HEK293T (cell line): ENCODE results near the gene SPSB2.

Source experiments
- ARNT ChIP-seq: fragments of 450-650 bp; IDR thresholded peaks from 2 replicates; pipeline ENCODE4 v1.6.1; 2017; ENCODE audit warnings: mild to moderate bottlenecking
- BHLHE40 ChIP-seq: fragments of 450-650 bp; IDR thresholded peaks from 2 replicates; pipeline ENCODE4 v1.6.1; 2016; ENCODE audit warnings: mild to moderate bottlenecking, moderate library complexity, borderline replicate concordance
- ELF4 ChIP-seq: fragments of 450-650 bp; IDR thresholded peaks from 2 replicates; pipeline ENCODE4 v1.6.1; 2017; ENCODE audit warnings: antibody characterized with exemption
- FOXK2 ChIP-seq: fragments of 450-650 bp; IDR thresholded peaks from 2 replicates; pipeline ENCODE4 v1.6.1; 2016; ENCODE audit warnings: mild to moderate bottlenecking
- FOXM1 ChIP-seq: fragments of 450-650 bp; IDR thresholded peaks from 2 replicates; pipeline ENCODE4 v1.6.1; 2017; ENCODE audit warnings: mild to moderate bottlenecking, borderline replicate concordance
- HDGF ChIP-seq: fragments of 450-650 bp; IDR thresholded peaks from 2 replicates; pipeline ENCODE4 v1.6.1; 2017; ENCODE audit warnings: antibody characterized with exemption, borderline replicate concordance
- NFRKB ChIP-seq: fragments of 450-650 bp; IDR thresholded peaks from 2 replicates; pipeline ENCODE4 v1.6.1; 2016; ENCODE audit warnings: mild to moderate bottlenecking, moderate library complexity
- SP1 ChIP-seq: fragments of 450-650 bp; IDR thresholded peaks from 2 replicates; pipeline ENCODE4 v1.6.1; 2017
- SUZ12 ChIP-seq: fragments of 450-650 bp; IDR thresholded peaks from 2 replicates; pipeline ENCODE4 v1.6.1; 2016; ENCODE audit warnings: mild to moderate bottlenecking
- ZNF384 ChIP-seq: fragments of 450-650 bp; IDR thresholded peaks from 2 replicates; pipeline ENCODE4 v1.6.1; 2016

- no peak for TF ChIP-seq BHLHE40
- TF ChIP-seq NFRKB, result no peak
- no peak for TF ChIP-seq HDGF
- no peak for TF ChIP-seq FOXM1
- no peak for TF ChIP-seq ELF4
- no peak for TF ChIP-seq SP1
- no peak for TF ChIP-seq SUZ12
- TF ChIP-seq ZNF384, result no peak
- no peak for TF ChIP-seq FOXK2
- TF ChIP-seq ARNT, result no peak
Observed at GRCh38 chr12:6894321-6894720, 21.2 kb upstream of the SPSB2 start.
